Thyroid gland (tissue), 4 donors: Measurements from ENCODE around the gene SULT2B1.

ENCODE experiments used
- POLR2A ChIP-seq, 2 donors: fragments of 450-650 bp; IDR thresholded peaks; one replicate each; pipeline ENCODE4 v1.6.1; 2017; ENCODE audit warnings: antibody characterized with exemption in 2 of 2, mild to moderate bottlenecking in 2 of 2, moderate library complexity in 1 of 2
- TF ChIP-seq, protein P1 (sequence below), 6 experiments: fragments of 200-600 bp in 3 of 6; fragments of 450-650 bp in 3 of 6; sonication (generic) in 3 of 6; IDR thresholded peaks; one replicate each; pipeline ENCODE4 v1.5.1; 2016 to 2019; ENCODE audit warnings: antibody characterized with exemption in 6 of 6, mild to moderate bottlenecking in 2 of 6, inconsistent platforms in 1 of 6, moderate library complexity in 1 of 6

DNA sequence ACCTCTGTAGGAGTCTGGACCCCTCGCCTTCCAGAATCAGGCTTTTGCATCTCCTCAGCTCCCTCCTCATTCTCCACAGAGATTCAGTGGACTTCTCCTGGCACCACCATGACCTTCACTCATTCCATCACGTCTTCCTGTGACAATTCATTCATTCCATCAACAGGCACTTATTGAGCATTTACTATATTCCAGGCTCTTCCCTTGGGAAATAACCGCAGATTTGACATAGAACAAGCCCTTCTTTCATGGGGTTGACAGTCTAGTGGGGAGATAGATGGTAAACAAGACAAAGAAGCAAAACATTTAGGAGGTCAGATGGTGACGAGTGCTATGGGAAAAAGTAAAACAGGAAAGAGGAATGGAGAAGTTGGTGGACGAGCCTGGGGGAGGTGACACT is 2.6 kb upstream of the SULT2B1 start:
- TF ChIP-seq, protein P1, sequence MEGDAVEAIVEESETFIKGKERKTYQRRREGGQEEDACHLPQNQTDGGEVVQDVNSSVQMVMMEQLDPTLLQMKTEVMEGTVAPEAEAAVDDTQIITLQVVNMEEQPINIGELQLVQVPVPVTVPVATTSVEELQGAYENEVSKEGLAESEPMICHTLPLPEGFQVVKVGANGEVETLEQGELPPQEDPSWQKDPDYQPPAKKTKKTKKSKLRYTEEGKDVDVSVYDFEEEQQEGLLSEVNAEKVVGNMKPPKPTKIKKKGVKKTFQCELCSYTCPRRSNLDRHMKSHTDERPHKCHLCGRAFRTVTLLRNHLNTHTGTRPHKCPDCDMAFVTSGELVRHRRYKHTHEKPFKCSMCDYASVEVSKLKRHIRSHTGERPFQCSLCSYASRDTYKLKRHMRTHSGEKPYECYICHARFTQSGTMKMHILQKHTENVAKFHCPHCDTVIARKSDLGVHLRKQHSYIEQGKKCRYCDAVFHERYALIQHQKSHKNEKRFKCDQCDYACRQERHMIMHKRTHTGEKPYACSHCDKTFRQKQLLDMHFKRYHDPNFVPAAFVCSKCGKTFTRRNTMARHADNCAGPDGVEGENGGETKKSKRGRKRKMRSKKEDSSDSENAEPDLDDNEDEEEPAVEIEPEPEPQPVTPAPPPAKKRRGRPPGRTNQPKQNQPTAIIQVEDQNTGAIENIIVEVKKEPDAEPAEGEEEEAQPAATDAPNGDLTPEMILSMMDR (IDR thresholded peaks at IDR 0.05), result no peak
- no peak for TF ChIP-seq POLR2A (IDR thresholded peaks at IDR 0.05)
